ENCODE data around the gene AOAH.

Gene AOAH, protein sequence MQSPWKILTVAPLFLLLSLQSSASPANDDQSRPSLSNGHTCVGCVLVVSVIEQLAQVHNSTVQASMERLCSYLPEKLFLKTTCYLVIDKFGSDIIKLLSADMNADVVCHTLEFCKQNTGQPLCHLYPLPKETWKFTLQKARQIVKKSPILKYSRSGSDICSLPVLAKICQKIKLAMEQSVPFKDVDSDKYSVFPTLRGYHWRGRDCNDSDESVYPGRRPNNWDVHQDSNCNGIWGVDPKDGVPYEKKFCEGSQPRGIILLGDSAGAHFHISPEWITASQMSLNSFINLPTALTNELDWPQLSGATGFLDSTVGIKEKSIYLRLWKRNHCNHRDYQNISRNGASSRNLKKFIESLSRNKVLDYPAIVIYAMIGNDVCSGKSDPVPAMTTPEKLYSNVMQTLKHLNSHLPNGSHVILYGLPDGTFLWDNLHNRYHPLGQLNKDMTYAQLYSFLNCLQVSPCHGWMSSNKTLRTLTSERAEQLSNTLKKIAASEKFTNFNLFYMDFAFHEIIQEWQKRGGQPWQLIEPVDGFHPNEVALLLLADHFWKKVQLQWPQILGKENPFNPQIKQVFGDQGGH

DNA sequence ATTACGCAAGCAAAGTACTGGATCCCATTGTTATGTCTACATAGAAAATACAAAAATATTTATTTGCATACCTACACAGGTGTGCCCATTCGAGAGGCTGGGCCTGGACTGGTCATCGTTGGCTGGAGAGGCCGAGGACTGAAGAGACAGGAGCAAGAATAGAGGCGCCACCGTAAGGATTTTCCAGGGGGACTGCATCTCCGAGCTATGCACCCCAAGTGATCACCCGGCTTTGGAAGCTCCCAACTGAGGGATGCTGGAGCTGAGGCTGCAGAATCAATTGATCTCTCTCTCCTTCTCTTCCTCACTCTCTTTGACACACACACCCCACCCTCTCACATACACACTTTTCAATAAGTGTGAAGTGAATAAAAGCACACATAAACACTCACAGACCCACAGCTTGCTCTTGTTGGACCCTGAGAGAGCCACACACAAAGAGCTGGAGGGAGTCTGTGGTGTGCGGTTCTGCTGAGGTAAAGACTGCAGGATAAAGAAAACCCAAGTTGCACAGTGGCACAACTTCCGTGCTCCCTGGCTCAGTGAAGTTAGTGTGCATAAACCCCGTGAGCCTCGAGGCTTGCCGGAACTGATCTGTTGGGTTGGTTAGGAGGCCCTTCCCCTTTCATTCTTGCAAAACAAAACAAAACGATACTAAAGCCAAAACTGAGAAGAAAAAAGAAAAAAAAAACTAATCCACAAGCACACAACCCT is at the start of gene AOAH:
Gene AOAH, minus strand, starts transcription at position 544 of the 714 bp plus-strand sequence. Its CDS starts 346 bp downstream, at position 198.
- peak in 1 of 2 donors; percentile 50 for DNase-seq

DNA sequence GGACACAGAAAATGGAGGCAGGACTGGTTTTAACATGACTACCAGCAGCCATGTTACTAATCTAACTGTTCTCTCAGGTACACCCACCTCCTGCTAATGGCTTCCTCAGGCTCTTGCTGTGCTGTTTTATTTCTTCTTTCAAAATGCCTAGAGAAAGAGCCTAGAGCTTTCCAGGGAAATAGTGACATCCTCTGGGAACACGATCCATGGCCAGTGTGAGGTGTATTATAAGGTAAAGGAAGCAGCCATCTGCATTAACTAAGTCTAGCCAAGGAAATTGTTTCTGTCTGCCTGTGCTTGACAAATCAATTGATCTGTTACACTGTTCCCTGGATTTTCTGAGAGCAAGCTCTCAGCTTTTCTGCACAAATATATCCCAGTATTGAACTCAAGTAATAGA is 42.2 kb upstream of the AOAH start:
- DNase-seq: no peak

DNA sequence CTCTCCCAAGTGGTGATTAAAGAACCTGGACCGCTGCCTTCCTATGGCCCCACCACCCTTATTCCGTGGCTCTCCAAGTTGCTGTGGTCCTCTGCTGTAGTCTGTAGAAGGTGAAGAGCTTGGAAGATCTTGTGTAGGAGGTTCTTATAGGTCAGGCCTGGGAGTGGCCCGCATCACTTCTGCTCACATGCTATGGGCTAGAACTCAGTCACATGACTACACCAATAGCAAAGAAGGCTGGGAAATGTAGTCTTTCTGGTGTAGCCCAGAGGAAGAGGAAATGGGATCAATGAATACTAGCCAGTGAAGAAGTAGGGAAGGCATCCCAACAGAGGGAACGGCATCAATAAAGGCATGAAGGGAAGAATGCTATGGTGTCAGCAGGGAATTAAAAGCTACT is 41.3 kb upstream of the AOAH start:
- no peak for DNase-seq

DNA sequence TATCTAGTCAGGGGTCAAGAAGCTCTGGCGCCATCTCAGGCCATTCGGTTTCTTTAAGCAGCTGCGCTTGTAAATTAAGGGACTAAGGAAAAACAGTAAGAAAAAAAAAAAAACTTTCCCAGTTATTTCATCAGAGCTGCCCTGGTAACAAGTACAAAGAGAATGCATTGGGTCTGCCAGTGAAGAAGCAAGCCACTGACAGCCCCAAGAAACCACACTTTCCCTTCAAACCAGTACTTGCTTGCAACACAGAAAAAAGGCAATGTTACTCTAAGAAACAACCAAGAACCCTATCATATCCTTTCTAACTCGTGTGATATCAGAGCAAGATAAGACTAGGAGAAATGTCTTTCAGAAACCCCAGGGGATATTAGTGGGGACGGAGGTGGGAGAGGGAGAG is 40.6 kb upstream of the AOAH start:
- no peak for DNase-seq

- DNase-seq: no peak
Observed at GRCh38 chr7:36763132-36763816, 39.0 kb upstream of the AOAH start.

- no peak for DNase-seq
Observed at GRCh38 chr7:36762394-36762793, 38.1 kb upstream of the AOAH start.

- DNase-seq: no peak
Observed at GRCh38 chr7:36761835-36762234, 37.5 kb upstream of the AOAH start.

DNA sequence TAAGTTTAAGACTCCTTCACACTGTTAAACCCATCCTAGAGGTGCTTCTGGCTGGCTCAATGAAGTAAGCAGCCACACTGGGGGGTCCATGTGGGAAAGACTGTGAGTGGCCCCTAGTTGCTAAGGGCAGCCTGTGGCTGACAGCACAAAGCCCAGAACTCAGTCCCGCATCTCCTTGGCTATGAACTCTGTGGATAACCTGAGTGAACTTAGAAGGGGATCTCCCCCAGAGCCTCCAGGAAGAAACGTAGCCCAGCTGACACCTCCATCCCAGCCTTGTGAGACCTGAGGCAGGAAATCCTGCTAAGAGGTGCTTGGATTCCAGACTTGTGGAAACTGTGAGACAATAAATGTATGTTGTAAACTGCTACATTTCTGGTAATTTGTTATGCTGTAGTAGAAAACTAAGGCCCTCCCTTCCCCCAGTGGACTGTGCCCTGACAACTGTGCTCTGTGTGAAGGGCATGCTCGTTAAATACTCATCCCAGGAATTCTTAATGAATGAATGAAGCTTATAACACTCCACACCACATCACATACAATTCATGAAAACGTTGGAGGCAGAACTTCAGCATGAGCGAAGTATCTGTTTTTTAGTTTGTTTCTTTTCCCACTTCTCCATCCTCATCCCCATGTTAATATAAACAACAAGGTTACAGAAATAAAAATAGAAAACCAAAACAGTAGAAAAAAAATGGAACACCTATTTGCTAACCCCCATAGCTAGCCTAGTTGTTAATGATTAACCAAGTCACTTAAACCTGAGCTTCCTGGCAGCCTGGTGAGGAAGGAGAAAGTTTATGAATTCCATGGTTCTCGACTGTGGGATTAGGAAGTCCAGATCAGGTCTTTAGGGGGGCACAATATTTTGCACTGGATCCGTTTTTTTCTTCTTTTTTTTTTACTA is 36.8 kb upstream of the AOAH start:
- DNase-seq: no peak

DNA sequence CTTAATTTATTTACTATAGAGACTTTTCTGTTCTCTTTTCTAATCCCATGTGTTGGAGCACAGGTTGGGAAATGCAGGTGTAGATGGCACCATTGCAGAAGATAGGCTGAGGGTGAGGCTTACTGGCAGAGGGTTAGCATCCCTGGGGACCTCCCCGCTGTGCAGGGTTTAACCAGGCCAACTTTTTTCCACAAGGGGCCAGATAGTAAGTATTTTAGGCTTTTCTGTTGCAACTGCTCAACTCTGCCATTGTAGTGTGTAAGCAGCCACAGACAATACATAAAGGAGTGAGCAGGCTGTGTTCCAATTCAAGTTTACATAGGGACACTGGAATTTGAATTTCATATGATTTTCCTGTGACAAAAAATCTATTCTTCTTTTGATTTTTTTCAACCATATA is 34.6 kb upstream of the AOAH start:
- DNase-seq: no peak

DNA sequence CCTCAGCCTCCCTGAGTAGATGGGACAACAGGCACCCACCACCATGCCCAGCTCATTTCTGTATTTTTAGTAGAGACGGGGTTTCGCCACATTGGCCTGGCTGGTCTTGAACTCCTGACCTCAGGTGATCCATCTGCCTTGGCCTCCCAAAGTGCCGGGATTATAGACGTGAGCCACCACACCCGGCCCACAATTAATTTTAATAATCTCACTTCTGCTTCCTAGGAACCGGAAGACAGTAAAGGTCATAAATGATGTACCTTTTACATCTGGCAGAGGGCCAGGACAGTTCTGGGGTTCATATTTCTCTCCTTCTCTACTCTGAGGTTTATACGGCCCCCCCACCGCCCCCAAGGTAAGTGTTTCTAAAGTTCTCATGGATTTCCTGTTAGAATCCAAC is 31.2 kb upstream of the AOAH start:
- no peak for DNase-seq

DNA sequence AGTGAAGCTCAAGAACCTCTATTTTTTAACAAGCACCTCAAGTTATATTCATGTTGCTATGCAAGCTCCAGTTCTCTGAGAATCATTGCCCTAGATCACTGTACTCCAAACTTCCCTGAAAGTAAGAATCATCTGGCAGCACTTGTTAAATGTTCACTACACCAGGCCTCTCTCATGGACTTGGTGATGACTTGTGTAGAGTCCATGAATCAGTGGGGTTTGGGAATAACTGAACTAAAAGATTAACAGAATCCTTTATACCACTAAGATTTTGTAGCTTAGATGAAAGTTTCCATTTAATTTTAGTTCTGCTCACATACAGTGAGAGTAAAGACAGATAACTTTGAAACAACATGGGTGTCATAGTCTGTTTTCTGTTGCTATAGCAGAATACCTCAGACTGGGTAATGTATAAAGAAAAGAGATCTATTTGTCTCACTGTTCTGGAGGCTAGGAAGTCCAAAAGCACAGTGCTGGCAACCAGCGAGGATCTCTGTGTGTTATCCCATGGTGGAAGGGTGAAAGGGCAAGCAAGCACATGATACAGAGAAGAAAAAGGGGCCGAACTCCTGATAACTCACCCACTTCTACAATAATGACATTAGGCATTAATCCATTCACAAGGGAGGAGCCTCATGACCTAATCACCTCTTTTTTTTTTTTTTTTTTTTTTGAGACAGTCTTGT is 27.9 kb upstream of the AOAH start:
- DNase-seq: no peak

- no peak for DNase-seq
Observed at GRCh38 chr7:36750451-36750850, 26.2 kb upstream of the AOAH start.

GRCh38 chr7:36749282-36749960 is 25.1 kb upstream of the AOAH start:
- peak in 1 of 2 donors; percentile 19 for DNase-seq

- no peak for DNase-seq
Observed at GRCh38 chr7:36748017-36748487, 23.8 kb upstream of the AOAH start.

DNA sequence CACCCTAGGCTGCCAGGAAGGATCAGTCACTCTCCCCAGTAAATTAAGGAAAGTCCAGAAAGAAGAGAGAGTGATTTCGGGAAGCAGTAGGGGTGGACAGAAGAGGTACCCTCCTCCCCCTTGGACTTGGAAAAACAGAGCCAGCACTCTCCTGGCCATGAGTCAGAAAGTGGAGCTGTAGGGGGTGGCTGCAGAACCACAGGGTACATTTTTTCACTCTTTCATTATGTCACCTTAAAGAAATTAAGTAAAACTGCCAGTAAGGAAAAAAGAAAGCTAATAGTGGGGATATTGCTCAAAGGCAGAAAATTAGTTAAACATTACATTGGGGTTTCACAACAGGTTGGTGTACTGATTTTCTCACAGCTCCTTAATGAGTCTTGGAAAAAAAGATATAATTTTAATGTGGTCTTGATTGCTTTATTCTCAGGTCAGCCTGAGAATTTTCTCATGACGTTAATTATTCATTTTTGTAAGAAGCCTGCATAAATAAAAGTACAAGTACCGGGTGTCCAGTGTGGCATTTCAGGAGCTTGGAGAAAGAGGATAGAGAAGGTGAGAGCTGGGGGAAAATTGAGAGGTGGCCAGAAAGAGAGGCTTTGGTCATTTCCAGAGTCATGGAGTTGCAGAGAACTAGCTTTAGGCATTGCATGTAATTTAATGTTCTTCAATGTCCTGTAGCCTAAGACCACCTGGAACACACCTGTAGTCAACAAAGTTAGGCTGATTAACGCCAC is 23.2 kb upstream of the AOAH start:
- no peak for DNase-seq

GRCh38 chr7:36746347-36746746 is 22.1 kb upstream of the AOAH start:
- DNase-seq: no peak

DNA sequence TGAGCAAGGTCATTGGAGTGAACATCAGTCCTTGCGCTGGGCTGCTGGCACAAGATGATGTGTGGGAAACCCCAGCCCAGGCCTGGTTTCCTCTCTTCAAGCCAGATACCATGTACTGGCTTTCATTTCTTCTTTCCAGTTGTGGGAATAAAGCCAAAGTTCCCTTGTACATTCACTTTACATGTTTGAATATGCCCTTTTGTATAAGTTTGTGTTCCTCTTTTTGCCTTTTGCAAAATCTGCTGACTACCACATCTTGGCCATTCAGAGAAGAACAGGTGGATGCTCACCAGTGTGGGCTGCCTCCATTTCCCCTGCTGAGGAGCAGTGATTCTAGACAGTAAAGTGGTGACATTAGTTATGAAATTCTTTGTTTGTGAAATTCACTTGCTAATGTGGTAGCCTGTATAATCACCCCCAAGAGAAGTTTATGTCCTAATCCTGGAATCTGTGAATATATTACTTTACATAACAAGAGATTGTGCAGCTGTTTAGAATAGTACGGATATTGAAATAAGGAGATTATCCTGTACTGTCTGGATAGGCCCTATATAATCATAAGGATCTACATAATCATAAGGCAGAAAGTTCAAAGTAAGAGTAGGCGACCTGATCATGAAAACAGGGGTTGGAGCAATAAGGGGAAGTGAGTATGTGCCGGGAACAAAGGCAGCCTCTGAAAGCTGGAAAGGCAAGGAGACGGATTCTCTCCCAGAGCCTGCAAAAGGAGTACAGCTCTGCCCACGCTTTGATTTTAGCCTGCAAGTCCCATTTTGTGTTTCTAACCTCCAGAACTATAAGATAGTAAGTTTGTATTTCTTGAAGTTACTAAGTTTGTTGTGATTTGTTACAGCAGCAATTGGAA is 18.8 kb upstream of the AOAH start:
- DNase-seq: peak in 1 of 2 donors; percentile 36

DNA sequence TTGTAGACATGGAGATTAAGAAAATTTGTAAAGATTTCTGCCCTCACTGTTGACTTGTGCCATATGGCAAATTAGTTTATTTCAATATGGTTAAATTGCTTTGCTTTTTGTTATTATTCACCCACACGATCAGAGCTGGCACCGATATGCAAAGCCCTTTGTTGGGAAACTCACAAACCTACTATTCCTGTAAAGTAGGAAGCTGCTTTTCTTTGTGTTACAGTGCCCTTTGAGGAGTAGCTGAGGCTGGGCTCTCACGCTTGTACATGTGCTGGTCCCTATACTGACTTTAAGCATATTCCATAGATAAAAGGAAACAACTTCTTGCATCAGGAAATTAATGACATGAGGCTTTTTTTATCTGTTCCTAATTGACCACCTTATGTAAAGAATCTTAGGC is 17.6 kb upstream of the AOAH start:
- no peak for DNase-seq

GRCh38 chr7:36739351-36739750 is 15.1 kb upstream of the AOAH start:
- DNase-seq: no peak
